ENCODE data around the gene TTC22.
A peak's percentile ranks its signal among the peaks of the same experiment; 100 is the strongest.

Gene TTC22

GRCh38 chr1:54810153-54810942, 9.2 kb upstream of the TTC22 start:
- peak; percentile 86 for DNase-seq (ENCODE audit: low spot score)
- peak; percentile 84 for TF ChIP-seq CTCF (IDR thresholded peaks at IDR 0.05; ENCODE audit: borderline replicate concordance, control extremely low read depth, extremely low read depth, insufficient read depth, missing control alignments)
- in situ Hi-C loops (cut with MboI; ENCODE audit: low sequenced_read_pairs, unreplicated experiment) = no loop called here

GRCh38 chr1:54809496-54810074, 8.5 kb upstream of the TTC22 start:
- TF ChIP-seq CTCF (IDR thresholded peaks at IDR 0.05; ENCODE audit: borderline replicate concordance, control extremely low read depth, extremely low read depth, insufficient read depth, missing control alignments) = no peak
- in situ Hi-C loops (cut with MboI; ENCODE audit: low sequenced_read_pairs, unreplicated experiment) = no loop called here
- no peak for DNase-seq (ENCODE audit: low spot score)

- in situ Hi-C loops (cut with MboI; ENCODE audit: low sequenced_read_pairs, unreplicated experiment) = no loop called here
- no peak for DNase-seq (ENCODE audit: low spot score)
- no peak for TF ChIP-seq CTCF (IDR thresholded peaks at IDR 0.05; ENCODE audit: borderline replicate concordance, control extremely low read depth, extremely low read depth, insufficient read depth, missing control alignments)
These were observed 7.5 kb upstream of the TTC22 start for GRCh38 chr1:54808443-54809207.

GRCh38 chr1:54807756-54808155, 6.6 kb upstream of the TTC22 start:
- TF ChIP-seq CTCF (IDR thresholded peaks at IDR 0.05; ENCODE audit: borderline replicate concordance, control extremely low read depth, extremely low read depth, insufficient read depth, missing control alignments) = no peak
- no peak for DNase-seq (ENCODE audit: low spot score)
- in situ Hi-C loops (cut with MboI; ENCODE audit: low sequenced_read_pairs, unreplicated experiment) = no loop called here

- DNase-seq (ENCODE audit: low spot score) = no peak
- no peak for TF ChIP-seq CTCF (IDR thresholded peaks at IDR 0.05; ENCODE audit: borderline replicate concordance, control extremely low read depth, extremely low read depth, insufficient read depth, missing control alignments)
- in situ Hi-C loops (cut with MboI; ENCODE audit: low sequenced_read_pairs, unreplicated experiment) = no loop called here
These were observed 5.9 kb upstream of the TTC22 start for GRCh38 chr1:54806931-54807611.

GRCh38 chr1:54805981-54806381, 4.9 kb upstream of the TTC22 start:
- TF ChIP-seq CTCF (IDR thresholded peaks at IDR 0.05; ENCODE audit: borderline replicate concordance, control extremely low read depth, extremely low read depth, insufficient read depth, missing control alignments) = no peak
- DNase-seq (ENCODE audit: low spot score) = no peak
- in situ Hi-C loops (cut with MboI; ENCODE audit: low sequenced_read_pairs, unreplicated experiment) = no loop called here
